GM12865 (cell line): ENCODE measurements around the gene PPP1R18.

ENCODE experiments used
- DNase-seq: peaks from one replicate; pipeline ENCODE4 v3.0.0; 2010; ENCODE audit warnings: low read depth
- H3K4me3 ChIP-seq: 2 replicates; pipeline ENCODE4 v1.5.1; 2011; ENCODE audit warnings: mild to moderate bottlenecking, low read depth, low read length, control low read depth
- TF ChIP-seq, protein P1 (sequence below): IDR thresholded peaks from 2 replicates; pipeline ENCODE4 v1.5.1; 2011; ENCODE audit warnings: low read length, control low read depth, low read depth, inconsistent platforms; ENCODE audit not compliant: insufficient read depth; ENCODE audit errors: missing control alignments

Gene PPP1R18, protein sequence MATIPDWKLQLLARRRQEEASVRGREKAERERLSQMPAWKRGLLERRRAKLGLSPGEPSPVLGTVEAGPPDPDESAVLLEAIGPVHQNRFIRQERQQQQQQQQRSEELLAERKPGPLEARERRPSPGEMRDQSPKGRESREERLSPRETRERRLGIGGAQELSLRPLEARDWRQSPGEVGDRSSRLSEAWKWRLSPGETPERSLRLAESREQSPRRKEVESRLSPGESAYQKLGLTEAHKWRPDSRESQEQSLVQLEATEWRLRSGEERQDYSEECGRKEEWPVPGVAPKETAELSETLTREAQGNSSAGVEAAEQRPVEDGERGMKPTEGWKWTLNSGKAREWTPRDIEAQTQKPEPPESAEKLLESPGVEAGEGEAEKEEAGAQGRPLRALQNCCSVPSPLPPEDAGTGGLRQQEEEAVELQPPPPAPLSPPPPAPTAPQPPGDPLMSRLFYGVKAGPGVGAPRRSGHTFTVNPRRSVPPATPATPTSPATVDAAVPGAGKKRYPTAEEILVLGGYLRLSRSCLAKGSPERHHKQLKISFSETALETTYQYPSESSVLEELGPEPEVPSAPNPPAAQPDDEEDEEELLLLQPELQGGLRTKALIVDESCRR

DNA sequence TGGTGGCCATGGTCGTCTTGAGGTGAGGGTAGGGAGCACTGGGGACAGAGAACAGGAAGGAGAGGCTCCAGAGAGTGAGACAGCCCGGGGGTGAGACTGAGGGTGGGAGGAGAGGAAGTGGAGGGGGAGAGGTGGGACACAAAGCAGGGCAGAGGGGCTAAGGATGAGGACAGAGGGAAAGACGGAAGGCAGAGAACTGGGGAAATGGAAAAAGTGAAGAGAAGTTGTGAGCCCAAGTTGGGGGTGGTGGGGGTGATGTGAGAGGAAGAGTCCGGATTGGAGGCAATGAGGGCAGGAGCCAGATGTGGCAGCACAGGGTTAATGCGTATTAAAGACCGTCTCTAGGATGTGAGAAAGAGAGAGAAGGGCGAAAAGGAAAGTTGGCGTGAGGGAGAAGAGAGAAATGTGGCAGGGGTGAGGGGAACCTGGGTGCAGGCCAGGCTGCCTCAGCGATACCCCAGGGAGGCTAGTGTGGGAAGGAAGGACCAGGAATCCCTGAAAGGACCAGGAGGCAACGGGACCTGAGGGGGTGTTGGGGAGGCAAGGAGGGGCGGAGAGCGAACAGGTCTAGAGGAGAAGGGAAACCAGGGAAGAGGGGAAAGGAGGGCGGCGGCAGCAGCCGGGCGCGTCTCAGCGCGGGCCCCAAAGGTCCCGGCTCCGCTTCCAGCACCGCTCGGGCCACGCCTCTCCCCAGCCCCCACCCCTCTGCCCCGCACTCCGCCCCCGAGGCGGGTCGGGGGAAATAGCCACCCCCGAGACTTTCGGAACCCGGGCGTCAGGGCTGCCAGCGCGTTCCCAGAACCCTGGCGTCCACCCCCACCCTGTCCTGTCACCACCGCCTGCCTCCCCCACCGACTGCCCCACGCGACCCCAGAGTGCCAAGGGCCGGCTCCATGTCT, at the start of gene PPP1R18:
Gene PPP1R18 (minus strand): TSS at position 637 of the 899 bp plus-strand sequence. CDS start 627 bp downstream, at position 10.
- DNase-seq: peak; percentile 85
- peak within 1 kb of the TSS; percentile 96 for H3K4me3 ChIP-seq
- TF ChIP-seq, protein P1, sequence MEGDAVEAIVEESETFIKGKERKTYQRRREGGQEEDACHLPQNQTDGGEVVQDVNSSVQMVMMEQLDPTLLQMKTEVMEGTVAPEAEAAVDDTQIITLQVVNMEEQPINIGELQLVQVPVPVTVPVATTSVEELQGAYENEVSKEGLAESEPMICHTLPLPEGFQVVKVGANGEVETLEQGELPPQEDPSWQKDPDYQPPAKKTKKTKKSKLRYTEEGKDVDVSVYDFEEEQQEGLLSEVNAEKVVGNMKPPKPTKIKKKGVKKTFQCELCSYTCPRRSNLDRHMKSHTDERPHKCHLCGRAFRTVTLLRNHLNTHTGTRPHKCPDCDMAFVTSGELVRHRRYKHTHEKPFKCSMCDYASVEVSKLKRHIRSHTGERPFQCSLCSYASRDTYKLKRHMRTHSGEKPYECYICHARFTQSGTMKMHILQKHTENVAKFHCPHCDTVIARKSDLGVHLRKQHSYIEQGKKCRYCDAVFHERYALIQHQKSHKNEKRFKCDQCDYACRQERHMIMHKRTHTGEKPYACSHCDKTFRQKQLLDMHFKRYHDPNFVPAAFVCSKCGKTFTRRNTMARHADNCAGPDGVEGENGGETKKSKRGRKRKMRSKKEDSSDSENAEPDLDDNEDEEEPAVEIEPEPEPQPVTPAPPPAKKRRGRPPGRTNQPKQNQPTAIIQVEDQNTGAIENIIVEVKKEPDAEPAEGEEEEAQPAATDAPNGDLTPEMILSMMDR: no peak

GRCh38 chr6:30735668-30736314, 49.3 kb upstream of the PPP1R18 start:
- peak; percentile 86 for DNase-seq
- TF ChIP-seq, protein P1: no peak
- H3K4me3 ChIP-seq: no peak overlapping the region

DNA sequence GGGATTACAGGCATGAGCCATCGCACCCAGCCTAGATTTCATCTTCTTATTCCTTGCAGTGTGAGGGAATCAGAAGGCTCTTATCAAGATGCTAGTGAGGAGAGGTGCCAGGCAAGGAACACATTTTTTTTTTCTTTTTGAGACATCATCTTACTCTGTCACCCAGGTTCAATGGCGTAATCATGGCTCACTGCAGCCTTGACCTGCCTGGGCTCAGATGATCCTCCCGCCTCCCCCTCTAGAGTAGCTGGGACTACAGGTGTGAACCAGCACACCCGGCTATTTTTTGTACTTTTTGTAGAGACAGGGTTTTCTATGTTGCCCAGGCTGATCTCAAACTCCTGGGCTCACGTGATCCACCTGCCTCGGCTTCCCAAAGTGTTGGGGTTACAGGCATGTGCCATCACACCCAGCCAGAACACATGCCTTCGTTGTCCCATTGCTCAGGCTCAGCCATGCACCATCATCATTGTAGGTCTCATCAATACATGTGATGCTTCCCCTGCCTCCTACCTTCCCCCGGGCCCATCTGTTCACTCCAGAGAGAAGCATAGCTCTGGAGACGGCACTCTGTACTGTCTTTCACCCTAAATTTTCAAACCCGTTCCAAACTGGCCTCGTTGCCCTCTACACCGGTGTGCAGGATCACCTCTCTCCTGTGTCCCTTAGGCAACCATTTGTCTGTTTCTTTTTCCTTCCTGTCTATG, 45.9 kb upstream of the PPP1R18 start:
- TF ChIP-seq, protein P1: no peak
- no peak for DNase-seq
- no peak overlapping the region for H3K4me3 ChIP-seq

GRCh38 chr6:30730601-30731435, 44.4 kb upstream of the PPP1R18 start:
- peak; percentile 93 for DNase-seq
- TF ChIP-seq, protein P1: peak; percentile 88
- no peak overlapping the region for H3K4me3 ChIP-seq

GRCh38 chr6:30727920-30728553, 41.6 kb upstream of the PPP1R18 start:
- no peak overlapping the region for H3K4me3 ChIP-seq
- DNase-seq: no peak
- TF ChIP-seq, protein P1: no peak
